Mesendoderm (in vitro differentiated cells): ENCODE data around the gene RTCA. TPM values are rescaled to one million over a fixed set of nuclear protein-coding genes. Genes with fewer than 3 reads are reported as not detected.
A peak's percentile ranks its signal among the peaks of the same experiment; 100 is the strongest.

Experiments used
- DNase-seq: peaks from one replicate; pipeline ENCODE4 v3.0.0; 2013
- H2AK5ac ChIP-seq: 2 replicates; pipeline ENCODE4 v1.6.1; 2013; ENCODE audit warnings: low read length, inconsistent platforms
- H2BK120ac ChIP-seq: 2 replicates; pipeline ENCODE4 v1.6.1; 2013; ENCODE audit warnings: low read depth, mild to moderate bottlenecking, low read length, moderate library complexity, mixed read lengths
- H2BK15ac ChIP-seq: replicated peaks from 2 replicates; pipeline ENCODE4 v1.6.1; 2013; ENCODE audit warnings: low read depth, mild to moderate bottlenecking, moderate library complexity
- H2BK5ac ChIP-seq: 2 replicates; pipeline ENCODE4 v1.6.1; 2013; ENCODE audit warnings: low read length, inconsistent platforms
- H3K18ac ChIP-seq: 2 replicates; pipeline ENCODE4 v1.6.1; 2013; ENCODE audit warnings: mild to moderate bottlenecking, low read length, mixed read lengths
- H3K23ac ChIP-seq: one replicate; pipeline ENCODE4 v1.6.1; 2013; ENCODE audit warnings: low read length
- H3K27ac ChIP-seq: 2 replicates; pipeline ENCODE4 v1.5.1; 2013; ENCODE audit warnings: low read depth, mild to moderate bottlenecking, inconsistent platforms, low read length, moderate library complexity
- H3K27me3 ChIP-seq: 2 replicates; pipeline ENCODE4 v1.6.1; 2013; ENCODE audit warnings: low read length, control low read depth, mild to moderate bottlenecking, inconsistent platforms; ENCODE audit not compliant: insufficient read depth, poor library complexity
- H3K36me3 ChIP-seq: 2 replicates; pipeline ENCODE4 v1.6.1; 2013; ENCODE audit warnings: low read length, inconsistent platforms; ENCODE audit not compliant: control insufficient read depth, insufficient read depth
- H3K4ac ChIP-seq: one replicate; pipeline ENCODE4 v1.6.1; 2013; ENCODE audit warnings: low read depth, mild to moderate bottlenecking, low read length, moderate library complexity
- H3K4me1 ChIP-seq: 2 replicates; pipeline ENCODE4 v1.6.1; 2013; ENCODE audit warnings: low read depth, low read length, inconsistent platforms; ENCODE audit not compliant: control insufficient read depth
- H3K4me2 ChIP-seq: 2 replicates; pipeline ENCODE4 v1.6.1; 2013; ENCODE audit warnings: low read length
- H3K4me3 ChIP-seq: 2 replicates; pipeline ENCODE4 v1.5.1; 2013; ENCODE audit warnings: mild to moderate bottlenecking, low read length
- H3K56ac ChIP-seq: one replicate; pipeline ENCODE4 v1.6.1; 2013; ENCODE audit warnings: low read length
- H3K79me1 ChIP-seq: 2 replicates; pipeline ENCODE4 v1.6.1; 2013; ENCODE audit warnings: low read length, inconsistent platforms
- H3K79me2 ChIP-seq: 2 replicates; pipeline ENCODE4 v1.6.1; 2013; ENCODE audit warnings: mild to moderate bottlenecking, low read length; ENCODE audit not compliant: control insufficient read depth, insufficient read depth
- H3K9ac ChIP-seq: 2 replicates; pipeline ENCODE4 v1.6.1; 2013; ENCODE audit warnings: low read length, inconsistent platforms
- H4K5ac ChIP-seq: one replicate; pipeline ENCODE4 v1.6.1; 2013; ENCODE audit warnings: low read length
- H4K8ac ChIP-seq: one replicate; pipeline ENCODE4 v1.6.1; 2013; ENCODE audit warnings: low read depth, mild to moderate bottlenecking, control low read depth, low read length, moderate library complexity
- WGBS: extraction: QIAGEN DNeasy Blood & Tissue Kit; methylation state at CpG from one replicate; pipeline ENCODE4 v1.1.7; 2013; ENCODE audit warnings: low lambda C conversion rate, missing lambda C conversion rate; ENCODE audit not compliant: insufficient coverage; ENCODE audit errors: extremely low coverage; 5-methylcytosine and 5-hydroxymethylcytosine counted together
- polyA plus RNA-seq, 2 experiments: library from polyadenylated mRNA; stranded (reverse); fragments of 200-250 nt; gene quantifications; one replicate each; pipeline ENCODE4 v1.2.3, GENCODE V29; 2013

Gene RTCA
- 39.0 TPM for polyA plus RNA-seq (2013, experiment 1 of 2)
- 38.3 TPM for polyA plus RNA-seq (2013, experiment 2 of 2)

DNA sequence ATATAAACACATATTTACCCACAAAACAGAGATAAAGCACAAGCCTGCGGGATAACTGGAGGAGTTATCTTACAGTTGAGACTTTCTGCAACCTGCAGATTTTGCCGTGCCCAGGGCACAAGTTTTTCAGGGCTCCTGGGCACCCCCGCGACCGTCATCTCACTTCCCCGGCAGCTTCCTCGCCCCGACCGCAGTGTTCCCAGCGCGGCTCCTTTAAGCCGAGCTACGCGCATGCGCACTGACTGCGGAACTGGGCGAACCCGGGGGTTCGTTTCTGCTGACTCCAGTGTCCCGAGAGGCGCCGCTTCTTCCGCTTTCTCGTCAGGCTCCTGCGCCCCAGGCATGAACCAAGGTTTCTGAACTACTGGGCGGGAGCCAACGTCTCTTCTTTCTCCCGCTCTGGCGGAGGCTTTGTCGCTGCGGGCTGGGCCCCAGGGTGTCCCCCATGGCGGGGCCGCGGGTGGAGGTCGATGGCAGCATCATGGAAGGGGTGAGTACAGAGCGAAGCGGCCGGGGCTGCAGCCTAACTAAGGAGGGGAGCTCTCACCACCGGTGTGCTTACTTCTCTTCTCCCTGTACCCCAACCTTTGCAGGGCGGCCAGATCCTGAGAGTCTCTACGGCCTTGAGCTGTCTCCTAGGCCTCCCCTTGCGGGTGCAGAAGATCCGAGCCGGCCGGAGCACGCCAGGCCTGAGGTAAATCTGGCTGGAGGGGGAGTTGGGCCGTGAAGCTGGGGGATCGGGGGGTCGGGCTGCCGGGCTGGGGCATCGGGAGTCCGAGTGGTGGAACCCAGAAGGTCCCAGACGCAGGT lies at the start of gene RTCA:
Gene RTCA, plus strand, starts transcription at position 286 of the 810 bp plus-strand sequence. Its CDS starts 160 bp downstream, at position 446.
- Histone ChIP-seq H3K4me2 (peak within 1 kb of the TSS; percentile 77), H3K27ac (peak within 1 kb of the TSS; percentile 60), H3K18ac (peak within 1 kb of the TSS; percentile 75), H3K4ac (peak within 1 kb of the TSS; percentile 77), H3K23ac (no peak within 1 kb of the TSS), H4K8ac (no peak within 1 kb of the TSS), H3K36me3 (no peaks in the 10 kb centered on the region), H2AK5ac (no peak within 1 kb of the TSS), H3K4me3 (peak within 1 kb of the TSS; percentile 90), H3K79me1 (peaks cover 7% of the 10 kb centered on the region), H2BK5ac (peak within 1 kb of the TSS; percentile 54), H2BK120ac (no peak within 1 kb of the TSS), H4K5ac (no peak within 1 kb of the TSS), H3K9ac (peak within 1 kb of the TSS; percentile 97), H3K79me2 (peaks cover 15% of the 10 kb centered on the region), H3K56ac (peak within 1 kb of the TSS; percentile 91), H3K4me1 (no peaks in the 10 kb centered on the region), H2BK15ac (no peak within 1 kb of the TSS), H3K27me3 (no peaks in the 10 kb centered on the region)
- peak; percentile 96 for DNase-seq
- no CpG with 5 or more reads among the region's 53 CpGs for WGBS

DNA sequence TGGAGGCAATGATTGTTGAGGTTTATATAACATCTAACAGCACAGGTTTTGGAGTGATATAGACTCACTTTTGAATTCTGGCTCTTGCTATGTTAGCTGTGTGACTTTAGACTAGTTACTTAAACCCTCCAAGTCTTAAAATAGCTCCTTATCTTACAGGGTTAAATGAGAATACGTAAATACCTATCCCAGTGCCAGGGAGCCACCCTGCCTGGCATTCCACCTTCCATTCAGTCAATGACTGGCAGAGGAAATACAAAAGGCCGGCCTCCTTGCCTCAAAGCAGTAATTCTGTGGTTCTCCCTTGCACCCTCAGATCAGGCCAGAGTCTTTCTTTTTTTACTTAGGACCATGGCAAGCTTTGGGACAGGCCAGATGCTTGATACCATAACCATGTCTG lies 48.2 kb upstream of the RTCA start:
- Histone ChIP-seq H2BK120ac (no peak overlapping the region), H2AK5ac (no peak overlapping the region), H4K5ac (no peak overlapping the region), H3K56ac (no peak overlapping the region), H3K23ac (no peak overlapping the region), H4K8ac (no peak overlapping the region), H3K4ac (no peak overlapping the region), H3K36me3 (no peaks in the 10 kb centered on the region), H3K79me1 (no peaks in the 10 kb centered on the region), H2BK15ac (no peak overlapping the region), H3K9ac (no peak overlapping the region), H3K4me1 (no peaks in the 10 kb centered on the region), H3K27me3 (no peaks in the 10 kb centered on the region), H3K4me2 (no peak overlapping the region), H3K79me2 (no peaks in the 10 kb centered on the region), H3K18ac (no peak overlapping the region), H2BK5ac (no peak overlapping the region), H3K27ac (no peak overlapping the region), H3K4me3 (no peak overlapping the region)
- WGBS: no CpG with 5 or more reads among the region's 2 CpGs
- DNase-seq: no peak

DNA sequence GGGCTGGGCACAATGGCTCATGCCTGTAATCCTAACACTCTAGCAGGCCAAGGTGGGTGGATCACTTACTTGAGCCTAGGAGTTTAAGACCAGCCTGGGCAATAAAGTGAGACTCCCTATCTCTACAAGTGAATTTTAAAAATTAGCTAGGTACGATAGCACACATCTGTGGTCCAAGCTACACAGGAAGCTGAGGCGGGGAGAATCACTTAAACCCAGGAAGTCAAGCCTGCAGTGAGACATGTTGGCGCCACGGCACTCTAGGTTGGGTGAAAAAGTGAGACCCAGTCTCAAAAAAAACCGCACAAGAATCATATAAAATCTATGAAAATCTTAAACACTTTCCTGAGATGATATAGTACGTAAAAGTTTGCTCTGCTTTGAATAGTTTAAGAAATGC lies 46.6 kb upstream of the RTCA start:
- Histone ChIP-seq H2BK120ac (no peak overlapping the region), H3K18ac (no peak overlapping the region), H3K9ac (no peak overlapping the region), H3K4me1 (no peaks in the 10 kb centered on the region), H3K79me2 (no peaks in the 10 kb centered on the region), H3K56ac (no peak overlapping the region), H2BK15ac (no peak overlapping the region), H3K27me3 (no peaks in the 10 kb centered on the region), H2AK5ac (no peak overlapping the region), H4K5ac (no peak overlapping the region), H3K27ac (no peak overlapping the region), H3K4me3 (no peak overlapping the region), H3K23ac (no peak overlapping the region), H2BK5ac (no peak overlapping the region), H3K36me3 (no peaks in the 10 kb centered on the region), H3K4me2 (no peak overlapping the region), H3K4ac (no peak overlapping the region), H3K79me1 (no peaks in the 10 kb centered on the region), H4K8ac (no peak overlapping the region)
- no CpG with 5 or more reads among the region's 6 CpGs for WGBS
- DNase-seq: no peak

DNA sequence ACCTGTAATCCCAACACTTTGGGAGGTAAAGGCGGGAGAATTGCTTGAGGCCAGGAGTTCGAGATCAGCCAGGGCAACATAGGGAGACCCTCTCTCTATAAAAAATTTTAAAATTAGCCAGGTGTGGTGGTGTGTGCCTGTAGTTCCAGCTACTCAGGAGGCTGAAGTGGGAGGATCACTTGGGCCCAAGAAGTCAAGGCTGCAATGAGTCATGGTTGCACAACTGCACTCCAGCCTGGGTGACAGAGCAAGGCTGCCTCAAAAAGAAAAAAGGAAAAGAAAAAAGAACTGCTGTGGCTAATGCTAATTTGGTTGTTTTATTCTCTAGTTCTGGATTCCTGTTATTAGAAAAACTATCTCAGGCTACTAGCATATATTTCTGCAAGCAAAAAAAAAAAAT lies 46.1 kb upstream of the RTCA start:
- no peak overlapping the region for H2BK120ac ChIP-seq
- no peak overlapping the region for H3K4ac ChIP-seq
- no peak overlapping the region for H2BK15ac ChIP-seq
- no peak overlapping the region for H3K18ac ChIP-seq
- H3K79me2 ChIP-seq: no peaks in the 10 kb centered on the region
- H4K5ac ChIP-seq: no peak overlapping the region
- no peak overlapping the region for H3K56ac ChIP-seq
- H4K8ac ChIP-seq: no peak overlapping the region
- H3K4me1 ChIP-seq: no peaks in the 10 kb centered on the region
- no peaks in the 10 kb centered on the region for H3K36me3 ChIP-seq
- H3K4me3 ChIP-seq: no peak overlapping the region
- no peak overlapping the region for H3K9ac ChIP-seq
- no peak overlapping the region for H3K23ac ChIP-seq
- no peak overlapping the region for H2AK5ac ChIP-seq
- H2BK5ac ChIP-seq: no peak overlapping the region
- no peaks in the 10 kb centered on the region for H3K27me3 ChIP-seq
- no peaks in the 10 kb centered on the region for H3K79me1 ChIP-seq
- H3K4me2 ChIP-seq: no peak overlapping the region
- no peak for DNase-seq
- H3K27ac ChIP-seq: no peak overlapping the region
- no CpG with 5 or more reads among the region's 2 CpGs for WGBS

DNA sequence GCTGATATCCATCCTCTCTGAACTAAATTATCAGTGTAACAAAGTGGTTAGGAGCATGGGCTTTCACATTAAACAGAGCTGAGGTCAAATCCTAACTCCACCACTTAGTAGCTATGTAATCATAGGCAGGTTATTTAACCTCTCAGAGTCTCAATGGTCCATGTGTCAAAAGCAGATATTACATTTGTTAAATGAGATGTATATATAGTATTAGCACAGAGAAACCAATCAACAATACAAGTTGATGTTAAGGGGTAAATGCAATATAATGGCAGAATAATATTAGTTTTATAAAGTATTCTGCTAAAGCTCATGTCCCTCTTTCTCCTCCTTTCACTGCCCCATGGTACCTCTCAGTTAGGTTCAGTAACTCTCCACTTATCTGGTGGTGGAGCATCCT lies 43.6 kb upstream of the RTCA start:
- Histone ChIP-seq H3K27ac (no peak overlapping the region), H3K4me3 (no peak overlapping the region), H3K56ac (no peak overlapping the region), H3K27me3 (no peaks in the 10 kb centered on the region), H2BK120ac (no peak overlapping the region), H2BK15ac (no peak overlapping the region), H3K79me1 (no peaks in the 10 kb centered on the region), H2BK5ac (no peak overlapping the region), H4K5ac (no peak overlapping the region), H4K8ac (no peak overlapping the region), H3K4ac (no peak overlapping the region), H3K4me2 (no peak overlapping the region), H3K4me1 (no peaks in the 10 kb centered on the region), H2AK5ac (no peak overlapping the region), H3K9ac (no peak overlapping the region), H3K36me3 (no peaks in the 10 kb centered on the region), H3K79me2 (no peaks in the 10 kb centered on the region), H3K18ac (no peak overlapping the region), H3K23ac (no peak overlapping the region)
- no peak for DNase-seq
